ENCODE measurements around the gene KIRREL1. TPM values are rescaled to one million over a fixed set of nuclear protein-coding genes. Genes with fewer than 3 reads are reported as not detected.
"Not testable (repeated sequence)": the region's sequence is repeated elsewhere in the genome, so short reads cannot be mapped to it uniquely, and the experiment has no call there.

Gene KIRREL1
- total RNA-seq, 6 experiments from 2014 or later, result 1.1 to 4.9 (median 2.9) TPM

DNA sequence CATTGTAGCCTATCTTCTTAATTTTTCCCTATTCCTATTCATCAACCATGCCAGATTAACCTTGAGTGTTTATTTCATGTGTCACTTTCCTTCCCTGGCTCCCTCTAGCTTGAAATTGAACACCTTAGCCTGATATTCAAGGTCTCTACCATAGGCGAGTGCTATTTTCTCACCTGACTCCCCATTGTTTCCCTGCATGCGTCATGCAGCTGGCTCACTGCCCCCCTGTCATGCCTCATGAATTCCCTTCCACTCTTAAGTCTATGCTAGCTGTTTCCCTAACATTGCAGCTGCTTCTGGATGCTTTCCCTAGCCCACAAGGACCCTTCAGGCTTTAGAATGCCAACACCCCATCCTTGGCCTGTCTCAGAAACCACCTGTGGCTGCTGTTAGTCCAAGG is 130.6 kb downstream of the KIRREL1 start:
- Histone ChIP-seq H3K27ac (no peak overlapping the region), H3K4me1 (no peaks in the 10 kb centered on the region), H3K36me3 (no peaks in the 10 kb centered on the region), H3K9me3 (no peaks in the 10 kb centered on the region), H3K4me3 (no peak overlapping the region), H3K27me3 (no peaks in the 10 kb centered on the region)
- 63% methylated on average over 2 of the region's 2 CpGs for WGBS (ENCODE audit: insufficient coverage, low coverage, low lambda C conversion rate, missing lambda C conversion rate)
- no peak for DNase-seq
- no peak for TF ChIP-seq POLR2A (IDR thresholded peaks at IDR 0.05)
- TF ChIP-seq, protein P1, sequence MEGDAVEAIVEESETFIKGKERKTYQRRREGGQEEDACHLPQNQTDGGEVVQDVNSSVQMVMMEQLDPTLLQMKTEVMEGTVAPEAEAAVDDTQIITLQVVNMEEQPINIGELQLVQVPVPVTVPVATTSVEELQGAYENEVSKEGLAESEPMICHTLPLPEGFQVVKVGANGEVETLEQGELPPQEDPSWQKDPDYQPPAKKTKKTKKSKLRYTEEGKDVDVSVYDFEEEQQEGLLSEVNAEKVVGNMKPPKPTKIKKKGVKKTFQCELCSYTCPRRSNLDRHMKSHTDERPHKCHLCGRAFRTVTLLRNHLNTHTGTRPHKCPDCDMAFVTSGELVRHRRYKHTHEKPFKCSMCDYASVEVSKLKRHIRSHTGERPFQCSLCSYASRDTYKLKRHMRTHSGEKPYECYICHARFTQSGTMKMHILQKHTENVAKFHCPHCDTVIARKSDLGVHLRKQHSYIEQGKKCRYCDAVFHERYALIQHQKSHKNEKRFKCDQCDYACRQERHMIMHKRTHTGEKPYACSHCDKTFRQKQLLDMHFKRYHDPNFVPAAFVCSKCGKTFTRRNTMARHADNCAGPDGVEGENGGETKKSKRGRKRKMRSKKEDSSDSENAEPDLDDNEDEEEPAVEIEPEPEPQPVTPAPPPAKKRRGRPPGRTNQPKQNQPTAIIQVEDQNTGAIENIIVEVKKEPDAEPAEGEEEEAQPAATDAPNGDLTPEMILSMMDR (IDR thresholded peaks at IDR 0.05), result no peak
- ATAC-seq, result no peak
- intact Hi-C loops (cut with DNase I), result loop anchor here in 1 of 2 donors (10.0 kb wide), 1 partner anchor 159 kb away; no protein-coding TSS in a partner anchor

DNA sequence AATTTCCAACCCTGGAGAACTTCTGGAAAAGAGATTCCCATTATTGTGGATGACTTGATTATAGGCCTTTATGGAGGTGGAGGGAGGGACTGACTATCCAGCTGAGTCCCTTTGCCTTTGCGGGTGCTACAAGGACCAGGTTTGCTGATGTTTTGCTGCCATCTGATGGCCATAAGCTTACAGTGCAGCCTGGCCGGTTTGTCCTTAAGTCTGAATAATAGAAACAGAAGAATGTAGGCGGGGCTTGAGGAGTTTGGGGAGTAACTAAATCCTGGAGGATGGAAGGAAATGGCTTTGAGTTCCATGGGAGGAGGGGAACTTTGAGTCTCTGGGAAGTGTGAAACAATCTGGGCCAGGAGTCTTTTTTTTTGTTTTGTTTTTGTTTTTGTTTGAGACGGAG is 131.6 kb downstream of the KIRREL1 start:
- H3K36me3 ChIP-seq, result no peaks in the 10 kb centered on the region
- no peaks in the 10 kb centered on the region for H3K4me1 ChIP-seq
- TF ChIP-seq, protein P1 (IDR thresholded peaks at IDR 0.05), result peak; percentile 89 to 94 (median 92)
- TF ChIP-seq POLR2A (IDR thresholded peaks at IDR 0.05), result no peak
- no peak overlapping the region for H3K27ac ChIP-seq
- no peaks in the 10 kb centered on the region for H3K9me3 ChIP-seq
- ATAC-seq (peak; percentile 96 to 99 (median 98)), DNase-seq (peak in 2 of 3 donors; percentile 64 to 76)
- H3K4me3 ChIP-seq, result no peak overlapping the region
- intact Hi-C loops (cut with DNase I), result loop anchor here in 1 of 2 donors (10.0 kb wide), 1 partner anchor 160 kb away; no protein-coding TSS in a partner anchor
- H3K27me3 ChIP-seq, result no peaks in the 10 kb centered on the region
- WGBS (ENCODE audit: insufficient coverage, low coverage, low lambda C conversion rate, missing lambda C conversion rate), result 5% methylated on average over 4 of the region's 4 CpGs

DNA sequence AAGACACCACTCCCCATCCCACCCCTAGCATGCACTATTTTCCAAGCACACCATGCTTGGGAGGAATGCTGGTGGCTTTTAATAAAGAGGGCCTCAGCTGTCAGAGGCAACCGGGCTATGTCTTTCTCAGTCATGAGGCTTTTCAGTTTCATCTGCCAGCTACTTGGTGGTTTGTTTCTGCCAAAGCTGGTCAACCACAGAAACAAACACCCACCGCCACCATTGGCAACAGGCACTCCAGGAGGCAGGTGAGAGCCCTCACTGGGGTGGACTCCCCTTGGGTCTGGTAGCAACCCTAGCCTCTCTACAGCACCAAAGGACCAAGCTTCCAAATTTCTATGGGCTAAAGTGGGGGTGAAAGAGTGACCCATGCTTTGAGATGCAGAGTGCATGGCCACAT is 133.0 kb downstream of the KIRREL1 start:
- DNase-seq, result no peak
- H3K36me3 ChIP-seq, result no peaks in the 10 kb centered on the region
- no peaks in the 10 kb centered on the region for H3K4me1 ChIP-seq
- no peaks in the 10 kb centered on the region for H3K9me3 ChIP-seq
- no peak overlapping the region for H3K27ac ChIP-seq
- H3K27me3 ChIP-seq, result no peaks in the 10 kb centered on the region
- 14% methylated on average over 1 of the region's 2 CpGs for WGBS (ENCODE audit: insufficient coverage, low coverage, low lambda C conversion rate, missing lambda C conversion rate)
- no peak for ATAC-seq
- TF ChIP-seq, protein P1 (IDR thresholded peaks at IDR 0.05), result no peak
- TF ChIP-seq POLR2A (IDR thresholded peaks at IDR 0.05), result no peak
- intact Hi-C loops (cut with DNase I), result loop anchor here in 1 of 2 donors (10.0 kb wide), 1 partner anchor 162 kb away; no protein-coding TSS in a partner anchor
- no peak overlapping the region for H3K4me3 ChIP-seq

DNA sequence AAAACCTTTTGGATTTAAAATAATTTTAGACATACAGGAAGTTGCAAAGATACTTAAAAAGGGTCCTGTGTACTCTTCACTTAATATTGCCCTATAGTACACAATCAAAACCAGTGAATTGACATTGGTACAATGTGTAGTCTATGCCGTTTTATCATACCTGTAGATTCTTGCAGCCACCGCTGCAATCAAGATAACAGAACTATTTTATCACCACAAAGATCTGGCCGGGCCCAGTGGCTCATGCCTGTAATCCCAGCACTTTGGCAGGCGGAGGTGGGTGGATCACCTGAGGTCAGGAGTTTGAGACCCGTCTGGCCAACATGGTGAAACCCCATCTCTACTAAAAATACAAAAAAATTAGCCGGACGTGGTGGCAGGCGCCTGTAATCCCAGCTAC is 135.1 kb downstream of the KIRREL1 start:
- intact Hi-C loops (cut with DNase I), result loop anchor here in 1 of 2 donors (10.0 kb wide), 1 partner anchor 164 kb away; no protein-coding TSS in a partner anchor
- 72% methylated on average over 3 of the region's 8 CpGs for WGBS (ENCODE audit: insufficient coverage, low coverage, low lambda C conversion rate, missing lambda C conversion rate)
- ATAC-seq, H3K9me3 ChIP-seq, H3K4me3 ChIP-seq, H3K36me3 ChIP-seq, H3K27me3 ChIP-seq, H3K4me1 ChIP-seq, H3K27ac ChIP-seq, DNase-seq: not testable (repeated sequence)

DNA sequence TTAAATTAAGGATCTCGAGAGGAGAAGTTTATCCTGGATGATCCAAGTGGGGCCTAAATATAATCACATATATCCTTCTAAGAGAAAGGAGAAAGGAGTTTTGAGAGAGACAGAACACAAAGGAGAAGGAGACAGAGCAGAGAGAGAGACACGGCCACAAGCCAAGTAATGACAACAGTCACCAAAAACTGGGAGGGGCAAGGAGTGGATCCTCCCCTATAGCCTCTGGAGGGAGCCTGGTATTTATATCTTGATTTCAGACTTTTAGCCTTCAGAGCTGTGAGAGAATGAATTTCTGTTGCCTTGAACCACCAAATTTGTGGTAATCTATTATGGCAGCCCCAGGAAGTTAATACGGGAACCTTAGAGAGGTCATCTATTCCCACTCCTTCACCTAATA is 137.8 kb downstream of the KIRREL1 start:
- DNase-seq (no peak), ATAC-seq (no peak)
- Histone ChIP-seq H3K4me3 (no peak overlapping the region), H3K27ac (no peak overlapping the region), H3K4me1 (no peaks in the 10 kb centered on the region), H3K27me3 (no peaks in the 10 kb centered on the region), H3K36me3 (no peaks in the 10 kb centered on the region), H3K9me3 (no peaks in the 10 kb centered on the region)
- intact Hi-C loops (cut with DNase I), result no loop called here
- TF ChIP-seq, protein P1 (IDR thresholded peaks at IDR 0.05), result no peak
- no peak for TF ChIP-seq POLR2A (IDR thresholded peaks at IDR 0.05)
- 60% methylated on average over 3 of the region's 3 CpGs for WGBS (ENCODE audit: insufficient coverage, low coverage, low lambda C conversion rate, missing lambda C conversion rate)
